A549 (cell line): ENCODE data around the gene SHISAL1. TPM values are rescaled to one million over a fixed set of nuclear protein-coding genes. Genes with fewer than 3 reads are reported as not detected.

Source experiments
- ATAC-seq, 2 experiments: fragments of 200-7000 bp in 1 of 2; fragments of >200 bp in 1 of 2; cut with Nextera tagmentation in 1 of 2; cut with Tn5 transposase in 1 of 2; 3 replicates each; pipeline versions ENCODE4 v1.8.0 to v1.9.1; 2018 to 2020; ENCODE audit warnings: mild to moderate bottlenecking in 1 of 2, moderate library complexity in 1 of 2
- CTCF ChIA-PET: fragments of 300-600 bp; sonication (Branson Sonifier 250); formaldehyde crosslinking; extraction: SDS; loops from one replicate; lab custom pipeline; 2021; ENCODE audit warnings: antibody characterized with exemption, inconsistent platforms; lab: Yijun Ruan, JAX
- POLR2A ChIA-PET: fragments of 350-600 bp; formaldehyde crosslinking; extraction: SDS; loops from one replicate; lab custom pipeline; 2021; ENCODE audit warnings: antibody characterized with exemption, inconsistent platforms; lab: Yijun Ruan, JAX
- DNase-seq, 2 experiments: peaks; one replicate each; pipeline versions ENCODE4 v3.0.0 to v3.0.0-alpha.2; 2011 to 2016; ENCODE audit warnings: low read depth in 1 of 2, low spot score in 1 of 2
- FAIRE-seq: peaks from 2 replicates; lab custom pipeline; 2011; peaks lifted over from hg19 to GRCh38; lab: Jason Lieb, UNC
- H3K27ac ChIP-seq, 2 experiments: fragments of >200 bp; sonication (Bioruptor Twin); formaldehyde crosslinking; 3 replicates each; pipeline ENCODE4 v1.5.1; 2016 to 2017
- H3K4me1 ChIP-seq: fragments of >200 bp; sonication (Bioruptor Twin); formaldehyde crosslinking; 3 replicates; pipeline ENCODE4 v1.6.1; 2016
- H3K4me2 ChIP-seq: fragments of >200 bp; sonication (Bioruptor Twin); formaldehyde crosslinking; 3 replicates; pipeline ENCODE4 v1.6.1; 2016
- H3K4me3 ChIP-seq: fragments of >200 bp; sonication (Bioruptor Twin); formaldehyde crosslinking; 3 replicates; pipeline ENCODE4 v1.5.1; 2016
- H3K9me3 ChIP-seq: fragments of >200 bp; sonication (Bioruptor Twin); formaldehyde crosslinking; 3 replicates; pipeline ENCODE4 v1.6.1; 2016
- ATOH8 ChIP-seq: fragments of 250-450 bp; sonication (Bioruptor Pico); IDR thresholded peaks from 2 replicates; pipeline ENCODE4 v1.5.0; 2020; ENCODE audit warnings: low read depth, mild to moderate bottlenecking, moderate library complexity
- BCL3 ChIP-seq: fragments of >200 bp; sonication (Bioruptor Twin); formaldehyde crosslinking; IDR thresholded peaks from 3 replicates; pipeline ENCODE4 v1.6.1; 2016
- CBX8 ChIP-seq: fragments of 200-600 bp; sonication (generic); IDR thresholded peaks from 2 replicates; pipeline ENCODE4 v1.6.1; 2016
- CHD4 ChIP-seq: fragments of 200-600 bp; sonication (generic); IDR thresholded peaks from 2 replicates; pipeline ENCODE4 v1.6.1; 2016; ENCODE audit warnings: antibody characterized with exemption, mild to moderate bottlenecking, borderline replicate concordance
- E2F6 ChIP-seq: IDR thresholded peaks from 2 replicates; pipeline ENCODE4 v1.6.1; 2012; ENCODE audit warnings: low read depth, borderline replicate concordance
- EHF ChIP-seq: fragments of 250-450 bp; sonication (Bioruptor Pico); IDR thresholded peaks from 2 replicates; pipeline ENCODE4 v1.5.0; 2020; ENCODE audit warnings: mild to moderate bottlenecking
- EHMT2 ChIP-seq: fragments of 200-600 bp; sonication (generic); IDR thresholded peaks from 2 replicates; pipeline ENCODE4 v1.6.1; 2016; ENCODE audit warnings: antibody characterized with exemption, low read depth, mild to moderate bottlenecking, moderate library complexity
- ESRRA ChIP-seq: fragments of 150-350 bp; IDR thresholded peaks from 2 replicates; pipeline ENCODE4 v1.6.1; 2014; ENCODE audit warnings: mild to moderate bottlenecking, low read length, borderline replicate concordance
- GATA3 ChIP-seq: IDR thresholded peaks from 2 replicates; pipeline ENCODE4 v1.6.1; 2012; ENCODE audit warnings: borderline replicate concordance
- HES2 ChIP-seq: fragments of >200 bp; sonication (Bioruptor Twin); formaldehyde crosslinking; IDR thresholded peaks from 2 replicates; pipeline ENCODE4 v1.6.1; 2016
- HEYL ChIP-seq: fragments of 250-450 bp; sonication (Bioruptor Pico); IDR thresholded peaks from 2 replicates; pipeline ENCODE4 v1.8.0; 2021; ENCODE audit warnings: mild to moderate bottlenecking, moderate library complexity
- HOXA7 ChIP-seq: fragments of 250-450 bp; sonication (Bioruptor Pico); IDR thresholded peaks from 2 replicates; pipeline ENCODE4 v1.5.0; 2020; ENCODE audit warnings: mild to moderate bottlenecking, moderate library complexity
- HOXB5 ChIP-seq: fragments of 250-450 bp; sonication (Bioruptor Pico); IDR thresholded peaks from 2 replicates; pipeline ENCODE4 v1.5.0; 2020; ENCODE audit warnings: mild to moderate bottlenecking, moderate library complexity
- JUN ChIP-seq, 2 experiments: fragments of >200 bp; sonication (Bioruptor Twin); formaldehyde crosslinking; IDR thresholded peaks; 2 replicates in 1 of 2; 3 replicates in 1 of 2; pipeline ENCODE4 v1.6.1; 2016 to 2017
- KDM5A ChIP-seq: fragments of 200-600 bp; sonication (generic); IDR thresholded peaks from 2 replicates; pipeline ENCODE4 v1.6.1; 2016; ENCODE audit warnings: antibody characterized with exemption, mild to moderate bottlenecking
- MAZ ChIP-seq: fragments of 150-350 bp; IDR thresholded peaks from 2 replicates; pipeline ENCODE4 v1.6.1; 2014; ENCODE audit warnings: antibody characterized with exemption, low read depth, low read length, borderline replicate concordance
- NFE2L2 ChIP-seq: fragments of 150-350 bp; conservative IDR thresholded peaks from 2 replicates; pipeline ENCODE4 v1.6.1; 2014; ENCODE audit warnings: low read length
- POLR2A ChIP-seq: IDR thresholded peaks from 2 replicates; pipeline ENCODE4 v1.6.1; 2012; ENCODE audit warnings: mild to moderate bottlenecking, low read length
- POLR2AphosphoS2 ChIP-seq: conservative IDR thresholded peaks from 2 replicates; pipeline ENCODE4 v1.6.1; 2012; ENCODE audit warnings: low read length, improper control_type of control experiment, inconsistent platforms
- RAD21 ChIP-seq, 2 experiments: fragments of >200 bp in 1 of 2; sonication (Bioruptor Twin) in 1 of 2; formaldehyde crosslinking in 1 of 2; IDR thresholded peaks in 1 of 2; conservative IDR thresholded peaks in 1 of 2; 2 replicates in 1 of 2; 3 replicates in 1 of 2; pipeline ENCODE4 v1.6.1; 2012 to 2018; ENCODE audit warnings: inconsistent platforms in 1 of 2
- RNF2 ChIP-seq: fragments of 200-600 bp; sonication (generic); IDR thresholded peaks from 2 replicates; pipeline ENCODE4 v1.6.1; 2016; ENCODE audit warnings: low read depth, mild to moderate bottlenecking, antibody characterized with exemption, moderate library complexity, borderline replicate concordance
- SMC3 ChIP-seq: fragments of >200 bp; sonication (Bioruptor Twin); formaldehyde crosslinking; IDR thresholded peaks from 3 replicates; pipeline ENCODE4 v1.6.1; 2018; ENCODE audit warnings: inconsistent platforms
- TFCP2L1 ChIP-seq: fragments of 250-450 bp; sonication (Bioruptor Pico); IDR thresholded peaks from 2 replicates; pipeline ENCODE4 v1.5.0; 2021; ENCODE audit warnings: mild to moderate bottlenecking
- USF2 ChIP-seq: fragments of 450-650 bp; IDR thresholded peaks from 2 replicates; pipeline ENCODE4 v1.6.1; 2014; ENCODE audit warnings: antibody characterized with exemption
- WGBS: methylation state at CpG from one replicate; pipeline ENCODE4 v1.1.6; 2017; ENCODE audit errors: missing lambda C conversion rate; 5-methylcytosine and 5-hydroxymethylcytosine counted together
- polyA plus RNA-seq, 4 experiments: library from polyadenylated mRNA; depleted of rRNA in 3 of 4; stranded (reverse); fragments of >200 nt; fragmentation: RNase III in 1 of 4; extraction: RNeasy Plus Mini Kit Qiagen cat#74134 plus additional on column Dnase treatment in 1 of 4; gene quantifications; 2 replicates in 3 of 4; 3 replicates in 1 of 4; pipeline ENCODE4 v1.2.3, GENCODE V29; 2011 to 2017

Gene SHISAL1
- polyA plus RNA-seq, 2 of the 4 experiments (the other 2 are of a cell fraction) = 0.61 to 1.9 TPM

- peak overlapping the region; percentile 57 to 98; a peak in 4 of 6 replicates for H3K27ac ChIP-seq
- H3K9me3 ChIP-seq = no peaks in the 10 kb centered on the region
- TF ChIP-seq KDM5A (no peak), POLR2A (no peak), SMC3 (no peak), HOXA7 (no peak), NFE2L2 (no peak), HEYL (CRISPR knock-in tag) (no peak), USF2 (no peak), EHF (no peak), E2F6 (no peak)
- 12% methylated on average over 28 of the region's 55 CpGs for WGBS
- ATAC-seq (peak; percentile 56 to 73; a peak in 4 of 6 replicates), FAIRE-seq (no peak), DNase-seq (peak; percentile 16 to 22)
- peak overlapping the region; percentile 96 for H3K4me2 ChIP-seq
- peak overlapping the region; percentile 39 for H3K4me3 ChIP-seq
- CTCF ChIA-PET = interaction anchor here (0.5 to 1.7 kb wide), 5 partner anchors 16 to 339 kb away, joined by 3 to 7 read pairs (median 3); no protein-coding TSS in a partner anchor
- H3K4me1 ChIP-seq = peaks cover 18% of the 10 kb centered on the region
- POLR2A ChIA-PET = no interaction called here
These were observed 19.3 kb upstream of the SHISAL1 start for GRCh38 chr22:44331881-44332714.

GRCh38 chr22:44330744-44331660 lies 18.3 kb upstream of the SHISAL1 start:
- CTCF ChIA-PET = interaction anchor here (0.6 to 1.7 kb wide), 3 partner anchors 279 to 338 kb away, joined by 3 to 7 read pairs (median 5); no protein-coding TSS in a partner anchor
- WGBS = 66% methylated on average over 28 of the region's 103 CpGs
- no peak for FAIRE-seq
- Histone ChIP-seq H3K9me3 (no peaks in the 10 kb centered on the region), H3K4me3 (peak overlapping the region; percentile 58), H3K4me1 (peaks cover 16% of the 10 kb centered on the region; the same call in 2 of the 3 replicates), H3K27ac (peak overlapping the region; percentile 70 to 98), H3K4me2 (peak overlapping the region; percentile 96)
- TF ChIP-seq USF2 (no peak), POLR2AphosphoS2 (no peak), CBX8 (no peak), KDM5A (no peak), ATOH8 (CRISPR knock-in tag) (no peak), ESRRA (no peak), HES2 (no peak), RAD21 (conservative IDR thresholded peaks at IDR 0.05 in 1 of 2, IDR thresholded peaks at IDR 0.05 in 1 of 2) (no peak), HOXB5 (CRISPR knock-in tag) (no peak), MAZ (no peak), CHD4 (no peak), BCL3 (no peak), EHMT2 (no peak), TFCP2L1 (CRISPR knock-in tag) (no peak), JUN (IDR thresholded peaks at IDR 0.05) (no peak), GATA3 (no peak), RNF2 (no peak)
- DNase-seq = no peak
- no peak for ATAC-seq
- POLR2A ChIA-PET = no interaction called here
